Activated T-helper 1 cell treated with anti-CD3 and anti-CD28 coated beads, Interleukin-12 subunit alpha, Interleukin-12 subunit beta, Interleukin-2, Interleukin-4 antibody, amounts not matched to agents 30 ng/mL and 10 ng/mL and 1 ng/mL, durations not matched to agents 14 hours and 24 hours and 36 hours (primary cell): ENCODE data around the gene RBM10. TPM values are rescaled to one million over a fixed set of nuclear protein-coding genes. Genes with fewer than 3 reads are reported as not detected.

ENCODE experiments used
- DNase-seq: peaks from one replicate; pipeline ENCODE4 v3.0.0; 2021; ENCODE audit warnings: low spot score
- H3K27ac Mint-ChIP-seq: one replicate; pipeline ENCODE4 v1.8.0; 2021; ENCODE audit warnings: mild to moderate bottlenecking, mixed read lengths
- H3K27me3 Mint-ChIP-seq: one replicate; pipeline ENCODE4 v1.8.0; 2022; ENCODE audit warnings: mild to moderate bottlenecking, moderate library complexity, mixed read lengths; ENCODE audit not compliant: insufficient read depth
- H3K36me3 Mint-ChIP-seq: one replicate; pipeline ENCODE4 v1.8.0; 2021; ENCODE audit warnings: low read depth, mixed read lengths
- H3K4me1 Mint-ChIP-seq: one replicate; pipeline ENCODE4 v1.8.0; 2021; ENCODE audit warnings: low read depth, mixed read lengths
- H3K4me3 Mint-ChIP-seq: one replicate; pipeline ENCODE4 v1.8.0; 2021; ENCODE audit warnings: mild to moderate bottlenecking, moderate library complexity, mixed read lengths
- H3K9me3 Mint-ChIP-seq: one replicate; pipeline ENCODE4 v1.8.0; 2021; ENCODE audit warnings: mixed read lengths
- intact Hi-C: fragments of 100-400 bp; cut with micrococcal nuclease; formaldehyde crosslinking; loops from one replicate; pipeline ENCODE4 v1.15.1; 2024
- total RNA-seq: library from RNA; stranded (reverse); gene quantifications from 2 replicates; pipeline ENCODE4 v1.2.3, GENCODE V29; 2022

The RBM10 gene
- total RNA-seq, 1 donor from 2014 or later, result 64.1 TPM

GRCh38 chrX:47174846-47175587 is 30.0 kb downstream of the RBM10 start:
- Mint-ChIP-seq H3K27me3 (no peaks in the 10 kb centered on the region), H3K27ac (no peak overlapping the region), H3K36me3 (peaks cover 21% of the 10 kb centered on the region), H3K4me1 (no peaks in the 10 kb centered on the region), H3K9me3 (no peaks in the 10 kb centered on the region), H3K4me3 (no peak overlapping the region)
- no peak for DNase-seq
- intact Hi-C loops, result no loop called here

GRCh38 chrX:47175588-47175980 is 30.6 kb downstream of the RBM10 start:
- Mint-ChIP-seq H3K27me3 (no peaks in the 10 kb centered on the region), H3K4me3 (no peak overlapping the region), H3K27ac (no peak overlapping the region), H3K9me3 (no peaks in the 10 kb centered on the region), H3K36me3 (peaks cover 21% of the 10 kb centered on the region), H3K4me1 (no peaks in the 10 kb centered on the region)
- no peak for DNase-seq
- intact Hi-C loops, result no loop called here

- intact Hi-C loops, result no loop called here
- H3K27ac Mint-ChIP-seq, result no peak overlapping the region
- no peaks in the 10 kb centered on the region for H3K4me1 Mint-ChIP-seq
- no peak overlapping the region for H3K4me3 Mint-ChIP-seq
- no peaks in the 10 kb centered on the region for H3K9me3 Mint-ChIP-seq
- no peak for DNase-seq
- H3K27me3 Mint-ChIP-seq, result no peaks in the 10 kb centered on the region
- peaks cover 21% of the 10 kb centered on the region for H3K36me3 Mint-ChIP-seq
Measured at GRCh38 chrX:47176101-47176740, 31.2 kb downstream of the RBM10 start.

GRCh38 chrX:47177079-47177478 is 32.1 kb downstream of the RBM10 start:
- DNase-seq, result no peak
- H3K4me3 Mint-ChIP-seq, result no peak overlapping the region
- no peak overlapping the region for H3K27ac Mint-ChIP-seq
- H3K36me3 Mint-ChIP-seq, result peaks cover 19% of the 10 kb centered on the region
- H3K9me3 Mint-ChIP-seq, result no peaks in the 10 kb centered on the region
- intact Hi-C loops, result no loop called here
- no peaks in the 10 kb centered on the region for H3K4me1 Mint-ChIP-seq
- H3K27me3 Mint-ChIP-seq, result no peaks in the 10 kb centered on the region

GRCh38 chrX:47178337-47178736 is 33.3 kb downstream of the RBM10 start:
- Mint-ChIP-seq H3K9me3 (no peaks in the 10 kb centered on the region), H3K4me1 (no peaks in the 10 kb centered on the region), H3K36me3 (peaks cover 22% of the 10 kb centered on the region), H3K27ac (no peak overlapping the region), H3K27me3 (no peaks in the 10 kb centered on the region), H3K4me3 (no peak overlapping the region)
- DNase-seq, result no peak
- intact Hi-C loops, result no loop called here

GRCh38 chrX:47179221-47179927 is 34.4 kb downstream of the RBM10 start:
- intact Hi-C loops, result no loop called here
- no peak overlapping the region for H3K4me3 Mint-ChIP-seq
- H3K4me1 Mint-ChIP-seq, result no peaks in the 10 kb centered on the region
- no peak overlapping the region for H3K27ac Mint-ChIP-seq
- no peaks in the 10 kb centered on the region for H3K27me3 Mint-ChIP-seq
- peaks cover 22% of the 10 kb centered on the region for H3K36me3 Mint-ChIP-seq
- no peak for DNase-seq
- H3K9me3 Mint-ChIP-seq, result no peaks in the 10 kb centered on the region

GRCh38 chrX:47179928-47180255 is 34.9 kb downstream of the RBM10 start:
- no peaks in the 10 kb centered on the region for H3K27me3 Mint-ChIP-seq
- intact Hi-C loops, result no loop called here
- H3K4me3 Mint-ChIP-seq, result no peak overlapping the region
- no peak overlapping the region for H3K27ac Mint-ChIP-seq
- no peak for DNase-seq
- no peaks in the 10 kb centered on the region for H3K4me1 Mint-ChIP-seq
- peaks cover 22% of the 10 kb centered on the region for H3K36me3 Mint-ChIP-seq
- no peaks in the 10 kb centered on the region for H3K9me3 Mint-ChIP-seq

- no peaks in the 10 kb centered on the region for H3K27me3 Mint-ChIP-seq
- no peaks in the 10 kb centered on the region for H3K4me1 Mint-ChIP-seq
- peaks cover 22% of the 10 kb centered on the region for H3K36me3 Mint-ChIP-seq
- H3K9me3 Mint-ChIP-seq, result no peaks in the 10 kb centered on the region
- intact Hi-C loops, result no loop called here
- H3K4me3 Mint-ChIP-seq, result no peak overlapping the region
- DNase-seq, result no peak
- no peak overlapping the region for H3K27ac Mint-ChIP-seq
Measured at GRCh38 chrX:47180346-47180745, 35.3 kb downstream of the RBM10 start.

GRCh38 chrX:47181301-47181700 is 36.3 kb downstream of the RBM10 start:
- DNase-seq, result no peak
- H3K9me3 Mint-ChIP-seq, result no peaks in the 10 kb centered on the region
- no peak overlapping the region for H3K4me3 Mint-ChIP-seq
- H3K36me3 Mint-ChIP-seq, result peaks cover 24% of the 10 kb centered on the region
- H3K27me3 Mint-ChIP-seq, result no peaks in the 10 kb centered on the region
- no peak overlapping the region for H3K27ac Mint-ChIP-seq
- no peaks in the 10 kb centered on the region for H3K4me1 Mint-ChIP-seq
- intact Hi-C loops, result no loop called here

GRCh38 chrX:47182106-47182700 is 37.2 kb downstream of the RBM10 start:
- no peak overlapping the region for H3K4me3 Mint-ChIP-seq
- H3K27me3 Mint-ChIP-seq, result no peaks in the 10 kb centered on the region
- H3K9me3 Mint-ChIP-seq, result no peaks in the 10 kb centered on the region
- no peak overlapping the region for H3K27ac Mint-ChIP-seq
- H3K4me1 Mint-ChIP-seq, result no peaks in the 10 kb centered on the region
- no peak for DNase-seq
- H3K36me3 Mint-ChIP-seq, result peaks cover 25% of the 10 kb centered on the region
- intact Hi-C loops, result no loop called here

GRCh38 chrX:47184486-47184885 is 39.5 kb downstream of the RBM10 start:
- Mint-ChIP-seq H3K9me3 (no peaks in the 10 kb centered on the region), H3K27me3 (no peaks in the 10 kb centered on the region), H3K27ac (no peak overlapping the region), H3K4me1 (peaks cover 10% of the 10 kb centered on the region), H3K36me3 (peaks cover 16% of the 10 kb centered on the region), H3K4me3 (no peak overlapping the region)
- DNase-seq, result no peak
- intact Hi-C loops, result no loop called here

GRCh38 chrX:47185241-47185640 is 40.2 kb downstream of the RBM10 start:
- intact Hi-C loops, result no loop called here
- Mint-ChIP-seq H3K4me1 (peaks cover 10% of the 10 kb centered on the region), H3K36me3 (peaks cover 15% of the 10 kb centered on the region), H3K27ac (no peak overlapping the region), H3K27me3 (no peaks in the 10 kb centered on the region), H3K4me3 (no peak overlapping the region), H3K9me3 (no peaks in the 10 kb centered on the region)
- no peak for DNase-seq

- Mint-ChIP-seq H3K4me3 (no peak overlapping the region), H3K27me3 (no peaks in the 10 kb centered on the region), H3K27ac (no peak overlapping the region), H3K9me3 (no peaks in the 10 kb centered on the region), H3K4me1 (peaks cover 17% of the 10 kb centered on the region), H3K36me3 (peaks cover 15% of the 10 kb centered on the region)
- DNase-seq, result no peak
- intact Hi-C loops, result no loop called here
Measured at GRCh38 chrX:47186096-47186740, 41.2 kb downstream of the RBM10 start.
